HG03097 (cell line): Measurements from ENCODE around the gene GLP2R.

ENCODE experiments used
- ATAC-seq: cut with Tn5 transposase; IDR thresholded peaks from one replicate; pipeline ENCODE4 v1.9.1; 2021; ENCODE audit not compliant: unreplicated experiment, low FRiP score

Gene GLP2R

DNA sequence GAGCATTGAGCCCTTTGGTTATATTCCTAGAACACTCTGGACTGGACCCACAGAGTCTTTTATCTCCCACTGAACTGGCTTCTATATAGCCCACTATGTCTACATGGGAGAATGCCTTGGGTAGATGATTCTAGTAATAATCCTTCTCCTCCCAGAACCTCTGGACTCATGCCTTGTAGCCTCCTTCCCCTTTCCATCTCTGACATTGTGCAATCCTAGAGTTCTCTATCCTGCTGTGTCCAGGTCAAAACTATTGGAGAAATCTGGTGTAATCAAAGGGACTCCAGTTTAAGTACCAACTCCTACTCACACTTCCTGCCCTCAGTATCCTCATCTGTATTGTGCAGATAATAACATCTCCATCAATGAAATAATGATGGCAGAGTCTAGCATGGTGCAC lies 70.2 kb downstream of the GLP2R start:
- ATAC-seq: no peak

DNA sequence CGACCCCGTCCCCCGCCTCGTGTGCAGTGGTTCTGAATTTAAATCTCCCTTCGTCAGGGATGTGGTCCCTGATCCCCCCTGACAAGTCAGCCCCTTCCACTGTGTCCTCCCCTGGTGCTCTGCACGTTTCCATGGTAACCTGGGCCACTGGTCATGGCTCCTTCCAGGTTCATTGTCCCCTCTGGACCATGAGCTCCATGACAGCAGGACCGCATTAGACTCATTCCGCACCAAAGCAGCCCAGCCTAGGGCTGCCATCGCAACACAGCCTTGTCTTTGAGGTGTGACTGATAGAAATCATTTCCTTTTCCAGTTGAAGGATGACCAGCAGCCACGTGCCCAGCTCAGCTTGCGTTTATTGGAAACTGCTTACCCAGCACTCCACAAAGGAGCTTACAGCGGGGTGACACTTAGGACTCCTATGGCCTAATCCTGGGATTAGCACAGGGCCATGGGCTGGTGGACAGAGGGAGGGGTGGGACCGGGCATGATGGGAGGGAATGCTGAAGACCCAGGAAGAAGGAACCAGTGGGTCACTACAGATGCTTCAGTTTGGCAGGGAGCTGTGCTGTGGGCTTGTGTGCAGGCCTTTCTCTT lies 71.7 kb downstream of the GLP2R start:
- no peak for ATAC-seq

DNA sequence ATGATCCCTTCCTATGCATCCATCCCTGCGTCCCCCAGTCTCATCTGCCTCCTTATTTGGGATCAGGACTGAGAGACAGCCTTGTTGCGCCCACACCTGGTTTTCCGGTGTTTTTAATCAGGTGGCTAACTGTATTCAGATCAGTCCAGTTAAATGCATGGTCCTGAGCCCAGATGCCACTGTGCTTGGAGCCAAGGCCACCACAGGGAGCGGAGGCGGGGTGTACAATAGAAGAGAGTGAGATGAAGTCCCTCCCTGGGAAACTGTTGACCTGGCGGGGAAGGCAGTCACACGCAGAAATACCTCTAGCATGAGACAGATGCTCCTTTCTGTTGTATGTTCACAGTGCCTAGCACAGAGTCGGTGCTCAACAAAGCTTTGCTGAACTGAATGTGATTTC lies 73.1 kb downstream of the GLP2R start:
- no peak for ATAC-seq

DNA sequence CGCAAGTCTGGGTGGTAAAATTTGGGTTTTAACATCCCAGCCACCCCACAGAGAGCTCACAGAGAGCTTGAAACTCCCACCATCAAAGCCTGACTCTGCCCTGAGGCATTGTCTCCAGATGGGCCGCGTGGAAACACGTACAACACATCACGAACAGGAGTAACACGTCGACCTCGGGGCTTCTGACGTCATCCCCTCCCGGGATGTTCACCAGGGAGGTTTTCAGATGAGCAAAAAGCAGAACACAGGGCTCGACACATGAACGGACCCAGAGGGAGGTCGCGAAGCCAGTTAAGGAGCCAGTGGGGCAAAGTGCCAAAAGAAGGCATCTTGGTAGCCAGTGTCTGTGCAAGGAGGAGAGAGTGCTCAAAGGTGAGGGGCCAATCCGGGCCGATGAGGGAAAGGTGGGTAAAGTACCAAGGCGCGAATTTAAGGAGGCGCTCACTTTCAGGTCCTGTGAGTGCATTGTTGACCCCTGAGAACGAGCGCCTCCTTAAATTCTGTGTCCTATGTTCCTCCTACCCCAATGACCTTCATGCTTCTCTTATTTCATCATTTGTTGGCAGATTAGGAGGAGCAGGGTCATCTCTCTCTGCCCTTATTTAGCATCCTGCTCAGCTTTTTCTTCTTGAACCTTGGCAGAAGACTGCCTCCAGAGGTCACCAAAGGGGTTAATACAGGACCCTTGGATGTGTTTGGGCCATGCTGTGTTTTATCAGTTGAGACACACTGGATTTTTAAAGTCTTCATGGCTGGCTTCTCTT lies 73.7 kb downstream of the GLP2R start:
- no peak for ATAC-seq

DNA sequence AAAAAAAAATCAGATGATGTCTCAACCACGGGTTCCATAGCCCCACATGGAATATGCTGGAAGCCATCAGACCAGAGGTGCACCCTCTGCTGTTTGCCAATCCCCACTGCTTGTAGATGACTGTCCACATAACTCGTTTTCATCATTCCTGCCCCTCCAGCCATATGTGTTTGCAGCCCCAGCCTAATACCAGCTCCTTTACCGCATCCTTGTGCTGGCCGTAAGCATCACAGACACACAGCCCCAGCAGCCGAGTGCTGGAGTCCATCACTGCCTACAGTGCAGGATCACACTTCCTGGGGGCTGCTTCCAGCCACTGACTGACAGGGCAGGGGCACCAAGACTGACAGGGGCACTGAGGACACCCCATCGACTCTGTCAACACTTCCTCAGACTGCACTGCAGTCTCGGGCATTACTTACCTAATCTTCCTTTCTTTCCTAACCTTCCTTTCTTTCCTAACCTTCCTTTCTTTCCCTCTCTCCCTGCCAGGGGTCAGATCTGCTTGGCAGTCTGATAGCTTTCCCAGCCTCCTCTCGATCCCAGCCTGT lies 74.4 kb downstream of the GLP2R start:
- ATAC-seq: no peak

DNA sequence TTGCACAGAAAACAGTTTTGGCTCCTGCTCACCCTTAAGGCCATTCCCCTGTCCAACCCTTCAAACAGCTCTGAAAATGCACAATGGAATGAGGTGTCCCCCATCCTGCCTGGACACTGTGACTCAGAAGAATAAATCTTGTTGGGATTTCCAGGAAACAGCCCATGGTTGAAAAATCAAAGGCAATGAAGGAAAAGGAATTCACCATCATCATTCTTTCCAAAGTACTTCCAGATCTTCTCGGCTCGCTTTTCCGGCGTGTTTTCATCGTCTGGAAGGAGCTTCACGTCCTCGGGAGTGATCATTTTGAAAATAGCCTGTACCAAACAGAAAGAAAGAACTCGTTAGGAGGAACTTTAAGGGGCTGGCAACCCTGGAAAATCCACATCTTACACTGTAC lies 75.1 kb downstream of the GLP2R start:
- no peak for ATAC-seq

DNA sequence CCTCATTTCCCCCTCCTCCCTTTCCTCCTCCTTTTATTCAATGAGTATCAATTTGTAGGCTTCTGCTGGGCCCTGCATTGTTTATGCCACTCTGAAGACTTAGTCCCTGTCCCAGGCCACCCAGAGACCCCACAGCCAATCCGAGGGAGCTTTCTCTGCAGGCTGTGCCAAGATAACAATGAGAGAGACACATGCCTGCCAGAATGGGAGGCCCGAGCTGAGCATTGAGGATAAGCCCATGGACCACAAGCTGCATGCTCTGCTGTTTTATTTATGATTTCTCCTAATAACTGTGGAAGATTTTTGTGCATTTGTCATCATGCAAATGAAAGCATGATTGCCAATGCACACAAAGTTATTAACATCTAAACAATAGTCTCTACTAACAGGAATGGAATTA lies 76.4 kb downstream of the GLP2R start:
- no peak for ATAC-seq

DNA sequence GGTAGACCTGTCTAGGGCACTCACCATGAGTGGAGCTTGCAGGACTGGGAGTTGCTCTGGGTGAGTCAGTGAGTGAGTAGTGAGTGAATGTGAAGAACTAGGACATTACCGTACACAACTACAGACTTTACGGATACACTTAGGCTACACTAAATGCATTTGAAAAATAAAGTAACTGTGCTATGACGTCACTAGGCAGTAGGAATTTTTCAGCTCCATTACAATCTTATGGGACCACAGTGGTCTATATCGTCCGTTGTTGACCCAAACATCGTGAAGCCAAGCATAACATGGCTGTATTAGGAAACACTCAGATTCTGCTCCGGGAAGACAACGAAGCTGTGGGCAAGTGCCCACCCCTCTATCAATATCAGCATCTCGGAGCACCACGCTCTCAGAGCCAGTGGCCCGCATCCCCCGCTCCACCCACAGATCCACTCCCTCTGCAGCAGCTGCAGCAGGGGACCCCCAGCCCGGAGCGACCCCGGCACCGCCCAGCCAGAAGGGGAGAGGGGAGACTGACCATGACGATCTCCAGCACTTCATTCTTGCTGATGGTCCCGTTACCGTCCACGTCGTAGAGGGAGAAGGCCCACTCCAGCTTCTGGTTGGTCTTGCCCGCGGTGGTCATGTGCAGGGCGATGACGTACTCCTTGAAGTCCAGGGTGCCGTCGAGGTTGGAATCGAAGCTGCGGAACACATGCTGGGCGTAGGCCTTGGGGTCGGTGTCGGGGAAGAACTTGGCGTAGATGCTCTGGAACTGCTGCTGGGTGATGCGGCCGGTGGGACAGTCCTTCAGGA lies 78.8 kb downstream of the GLP2R start:
- ATAC-seq: no peak

DNA sequence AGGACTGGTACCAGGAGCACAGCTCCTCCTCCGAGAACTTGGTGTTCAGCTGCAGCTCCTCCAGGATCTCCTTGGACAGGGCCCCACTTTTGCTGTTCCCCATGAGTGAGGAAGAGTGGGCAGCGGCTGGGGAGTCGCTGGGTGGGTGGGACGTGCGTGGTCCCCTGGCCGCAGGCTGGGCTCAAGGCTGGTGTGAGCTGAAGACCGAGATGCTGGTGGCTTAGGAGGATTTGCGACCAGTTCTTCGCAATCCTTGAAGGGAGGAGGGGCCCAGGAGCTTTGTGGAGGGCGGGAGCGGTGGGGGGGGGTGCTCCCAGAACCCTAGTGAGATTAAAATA lies 79.3 kb downstream of the GLP2R start, which contains the start of gene RCVRN:
TSS of gene RCVRN (minus strand) at position 194 of the 338 bp plus-strand sequence. CDS start at position 103, 91 bp downstream.
- no peak for ATAC-seq

DNA sequence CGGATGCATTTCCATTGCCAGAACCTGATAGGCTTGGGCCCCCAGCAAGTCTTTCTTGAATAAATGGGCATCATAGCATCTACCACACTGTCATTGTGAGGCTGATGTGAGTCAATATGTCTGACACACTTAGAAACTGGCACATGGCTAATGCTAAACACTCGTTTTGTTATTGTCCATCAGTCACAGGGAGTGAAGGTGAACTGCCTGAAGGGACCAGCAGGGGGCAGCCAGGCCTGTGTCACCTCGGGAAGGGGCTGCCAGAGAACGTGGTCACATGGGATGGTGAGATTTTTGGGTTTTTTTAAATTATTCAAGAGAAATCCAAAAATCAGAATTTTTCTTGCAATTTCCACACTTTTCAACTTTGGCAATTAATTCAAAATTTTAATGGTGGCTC lies 80.2 kb downstream of the GLP2R start:
- ATAC-seq: no peak

DNA sequence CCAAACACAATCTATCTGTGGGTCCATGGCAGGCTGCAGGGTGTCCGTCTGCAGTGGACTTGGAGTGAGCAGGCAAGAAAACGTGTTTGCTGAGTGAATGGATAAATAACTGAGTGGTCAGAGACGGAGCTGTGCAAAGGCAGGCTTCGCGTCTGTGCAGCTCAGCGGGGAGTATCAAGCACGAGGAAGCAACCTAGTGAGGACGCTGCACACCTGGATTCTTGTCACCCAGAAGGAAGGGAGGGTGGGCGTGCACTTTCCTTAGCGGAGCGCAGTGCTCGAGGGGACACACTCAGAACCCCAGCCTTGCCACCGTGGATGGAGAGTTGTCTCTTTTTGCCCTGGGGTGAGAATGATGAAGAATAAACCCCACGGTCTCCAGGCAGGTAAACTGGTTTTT lies 80.9 kb downstream of the GLP2R start:
- no peak for ATAC-seq

DNA sequence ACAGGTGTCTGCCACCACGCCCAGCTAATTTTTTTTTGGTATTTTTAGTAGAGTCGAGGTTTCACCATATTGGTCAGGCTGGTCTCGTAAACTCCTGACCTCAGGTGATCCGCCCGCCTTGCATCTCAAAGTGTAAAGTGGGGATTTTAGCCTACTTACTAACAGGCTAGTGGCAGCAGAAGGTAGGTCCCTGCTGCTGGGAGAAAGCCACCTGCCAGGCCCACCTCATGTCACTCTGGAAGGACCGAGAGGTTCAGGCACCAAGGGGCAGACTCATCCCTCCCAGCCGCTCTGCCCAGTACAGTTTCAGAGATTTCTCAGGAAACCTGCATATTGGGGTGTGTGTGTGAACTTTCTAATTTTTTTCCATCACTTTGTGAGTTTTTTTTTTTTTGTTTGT lies 81.4 kb downstream of the GLP2R start:
- no peak for ATAC-seq

DNA sequence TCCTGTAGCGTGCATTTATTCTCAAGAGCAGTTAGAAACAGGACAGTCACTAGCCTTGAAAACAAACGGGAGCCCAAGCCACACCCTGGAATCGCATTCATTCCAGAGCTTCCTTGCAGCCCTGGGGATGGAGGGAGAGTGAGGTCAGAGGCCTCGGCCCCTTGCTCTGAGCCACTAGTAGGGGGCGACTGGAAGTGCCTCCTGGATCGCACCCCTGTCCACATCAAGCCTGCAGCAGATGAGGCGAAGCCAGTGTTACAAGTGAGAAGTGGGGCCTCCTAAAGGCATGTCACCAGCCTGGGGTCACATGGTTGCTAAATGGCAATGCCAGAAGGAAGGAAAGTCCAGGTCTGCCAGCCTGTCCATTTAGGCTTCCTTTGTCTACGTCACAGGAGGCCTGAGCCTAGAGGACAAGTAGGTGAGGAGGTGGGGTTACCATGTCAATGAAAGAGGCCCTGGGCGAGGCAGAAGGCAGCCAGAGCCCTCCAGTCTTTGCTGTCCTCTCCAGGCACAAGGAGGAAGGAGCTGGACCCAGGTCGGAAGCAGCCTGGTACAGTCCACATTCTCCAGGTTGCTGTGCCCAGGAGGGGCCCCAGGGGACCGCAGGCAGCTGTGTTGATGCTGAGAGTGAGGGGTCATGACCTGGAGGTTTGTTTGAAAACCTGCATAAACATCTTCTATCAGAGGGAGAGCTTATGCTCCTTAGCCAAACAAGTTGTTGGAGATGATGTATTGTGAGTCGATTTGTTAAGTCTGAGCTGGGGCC lies 82.3 kb downstream of the GLP2R start:
- ATAC-seq: no peak

DNA sequence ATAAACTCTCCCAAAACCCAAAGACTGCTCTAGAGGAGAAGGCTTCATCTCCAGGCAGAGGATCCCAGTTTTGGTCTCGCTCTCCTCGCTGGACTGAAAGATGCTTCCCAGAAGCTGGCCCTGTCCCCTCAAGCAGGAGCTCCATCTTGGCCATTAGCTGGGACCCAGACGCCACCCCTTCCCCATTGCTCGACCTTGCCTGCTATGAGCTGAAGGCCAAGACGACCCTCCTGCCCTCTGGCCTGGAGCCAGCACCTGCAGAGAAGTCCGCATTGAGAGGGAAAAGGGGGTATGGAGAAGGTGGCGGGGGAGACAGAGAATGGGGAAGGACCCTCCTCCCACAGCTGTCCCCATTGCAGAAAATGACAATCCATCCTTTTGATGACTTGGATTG lies 82.9 kb downstream of the GLP2R start:
- ATAC-seq: no peak

DNA sequence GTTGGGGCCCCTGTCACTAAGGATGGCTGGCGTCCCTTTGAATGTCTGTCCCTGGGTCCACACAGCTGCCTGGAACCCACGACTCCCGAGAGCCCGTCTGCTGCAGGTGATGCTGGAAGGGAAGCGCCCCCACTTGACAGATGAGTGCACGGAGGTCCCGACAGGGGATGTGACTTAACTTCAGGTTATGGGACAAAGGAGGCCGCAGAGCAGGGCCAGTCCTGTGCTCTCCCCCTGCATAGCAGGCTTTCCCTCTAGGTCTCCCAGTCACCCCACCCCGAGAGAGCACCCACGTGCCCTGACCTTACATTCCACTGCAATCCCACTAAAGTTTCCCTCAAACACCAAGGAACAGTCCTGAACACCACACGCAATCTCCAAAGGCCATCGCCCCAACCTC lies 85.4 kb downstream of the GLP2R start:
- ATAC-seq: no peak

DNA sequence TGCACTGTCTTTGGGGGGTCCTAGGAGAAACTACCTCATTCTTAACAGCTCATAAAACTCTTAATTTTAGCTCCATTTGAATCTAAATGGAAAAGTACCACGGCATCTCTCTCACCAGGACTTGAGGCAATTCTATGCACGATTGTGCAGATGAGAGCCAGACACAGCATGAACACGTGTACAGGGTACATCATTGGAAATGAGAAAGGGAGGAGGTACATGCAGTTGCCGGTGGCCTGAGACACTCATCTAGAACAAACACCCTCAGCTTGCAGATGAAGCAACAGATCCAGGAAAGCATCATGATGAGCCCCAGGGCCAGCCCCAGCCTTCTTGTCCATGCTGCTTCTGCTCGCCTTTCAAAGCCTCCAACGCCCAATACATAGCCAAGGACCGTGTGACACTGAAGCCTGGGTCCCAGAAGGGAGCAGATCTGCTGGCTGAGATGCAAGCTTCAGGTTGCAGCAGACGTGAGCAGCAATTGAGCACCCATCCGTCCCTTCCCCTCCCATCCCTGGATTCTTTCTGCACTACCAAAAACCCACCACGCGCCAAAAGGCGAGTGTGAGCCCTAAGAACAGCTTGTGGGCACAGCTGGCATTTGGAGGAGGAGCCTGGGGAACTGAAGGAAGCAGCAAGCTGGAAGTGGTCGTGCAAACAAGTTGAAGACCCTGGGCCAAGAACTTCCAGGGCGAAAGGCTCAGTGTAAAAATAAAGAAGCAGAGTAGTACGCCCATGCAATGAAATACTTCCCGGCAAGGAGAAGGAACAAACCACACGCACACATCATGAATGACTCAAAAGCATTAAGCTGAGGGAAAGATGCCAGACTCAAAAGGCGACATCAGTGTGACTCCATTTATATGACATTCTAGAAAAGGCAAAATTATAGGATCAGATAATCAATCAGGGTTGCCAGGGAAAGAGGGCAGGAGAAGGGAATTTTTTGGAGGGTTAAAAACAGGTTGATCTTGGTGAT lies 86.7 kb downstream of the GLP2R start:
- ATAC-seq: no peak

DNA sequence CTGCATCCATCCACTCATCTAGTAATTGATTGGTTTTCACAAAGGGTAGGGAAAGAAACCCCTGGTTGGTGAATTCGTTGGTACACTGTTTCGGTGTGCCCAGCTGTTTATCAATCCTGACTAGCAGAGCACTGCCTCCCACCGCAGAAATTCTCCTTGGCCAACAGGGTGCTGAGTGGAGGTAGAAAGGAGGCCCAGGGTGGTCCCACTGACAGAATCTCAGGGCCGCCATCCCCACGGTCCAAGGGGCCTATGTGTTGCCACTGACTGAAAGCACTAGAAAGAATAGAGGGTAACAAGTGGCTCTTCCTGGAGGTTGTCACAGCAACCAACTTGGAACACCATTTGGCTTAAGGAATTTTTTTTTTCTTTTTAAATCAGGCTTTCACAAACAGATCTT lies 87.8 kb downstream of the GLP2R start:
- ATAC-seq: no peak

DNA sequence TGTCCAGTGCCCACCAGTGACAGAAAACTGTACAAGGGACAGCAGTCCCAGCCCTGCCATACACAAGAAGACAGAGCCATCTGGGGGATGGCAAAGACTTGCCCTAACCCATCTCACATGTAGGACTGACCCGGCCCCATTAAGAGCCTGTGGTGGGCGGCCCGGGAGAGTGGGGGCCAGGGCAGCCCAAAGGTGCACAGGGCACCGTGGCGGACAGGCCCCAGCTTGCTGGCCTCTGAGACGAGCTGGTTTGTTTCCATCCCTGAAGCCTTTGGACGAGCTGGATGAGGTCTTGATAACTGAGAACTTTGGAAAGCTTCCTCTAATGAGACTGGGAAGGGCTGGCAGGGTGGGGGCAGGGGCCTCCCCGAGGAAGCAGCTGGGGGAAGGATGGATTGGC lies 90.4 kb downstream of the GLP2R start:
- ATAC-seq: no peak

DNA sequence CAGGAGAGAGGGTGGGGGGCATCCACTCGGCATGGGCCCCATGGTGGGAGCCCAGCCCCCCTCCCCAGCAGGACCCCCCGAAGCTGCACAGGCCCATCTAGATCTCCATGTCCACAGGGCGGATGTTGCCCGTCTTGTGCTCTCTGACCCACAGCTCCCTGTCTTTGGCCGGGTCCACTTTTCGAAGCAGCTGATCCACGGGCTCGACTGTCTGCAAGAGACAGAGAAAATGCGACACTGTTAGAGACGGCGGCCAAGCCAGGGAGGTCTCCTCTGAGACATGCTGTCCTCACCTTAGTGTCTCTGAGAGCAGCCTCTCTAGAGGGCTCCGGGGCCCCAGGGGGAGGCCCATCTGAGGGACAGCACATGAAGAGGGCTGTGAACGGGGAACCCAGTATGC lies 91.4 kb downstream of the GLP2R start:
- ATAC-seq: no peak

DNA sequence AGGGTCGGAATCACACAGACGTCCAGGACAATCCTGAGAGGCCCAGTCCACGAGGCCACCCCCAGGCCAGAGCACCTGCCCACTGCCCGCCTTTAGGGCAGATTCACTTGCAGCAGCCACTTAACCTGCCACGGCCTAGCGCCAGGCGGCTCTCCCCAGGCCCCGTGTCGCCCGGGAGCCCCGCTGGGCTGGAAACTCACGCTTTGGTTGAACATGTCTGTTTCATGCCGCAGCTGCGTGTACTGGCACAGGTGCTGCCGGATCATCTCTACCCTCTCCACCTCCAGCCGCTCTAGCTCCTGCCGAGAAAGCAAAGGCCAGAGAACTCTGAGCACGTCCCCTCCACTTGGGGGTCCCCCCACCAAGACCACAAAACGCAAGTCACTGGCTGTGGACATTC lies 92.1 kb downstream of the GLP2R start:
- ATAC-seq: no peak
